ENCODE results near the gene GPC1. TPM values are rescaled to one million over a fixed set of nuclear protein-coding genes. Genes with fewer than 3 reads are reported as not detected.

Gene GPC1
- polyA plus RNA-seq, 1 of the 3 experiments (the other 2 are of a cell fraction), result 65.5 TPM

- WGBS (ENCODE audit: low lambda C conversion rate), result 100% methylated on average over 1 of the region's 18 CpGs
- Histone ChIP-seq H3K4me2 (no peak overlapping the region), H3K9me3 (no peaks in the 10 kb centered on the region), H3K9me2 (no peaks in the 10 kb centered on the region), H3K4me1 (ENCODE audit: control insufficient read depth in 1 of 2, insufficient read depth in 2 of 2, low read depth in 1 of 2, low read length in 1 of 2) (peaks cover 0 to 13% of the 10 kb centered on the region in 2 experiments; a peak in 1 of 4 replicates), H3K27me3 (ENCODE audit: insufficient read depth) (no peaks in the 10 kb centered on the region), H3K79me2 (ENCODE audit: insufficient read depth) (peaks cover 8% of the 10 kb centered on the region; the same call in 1 of the 2 replicates), H4K20me1 (ENCODE audit: insufficient read depth) (peaks cover 49% of the 10 kb centered on the region), H3K9ac (no peak overlapping the region), H3K4me3 (ENCODE audit: low read depth in 2 of 2, low read length in 1 of 2) (no peak overlapping the region), H3K36me3 (replicated peaks in 1 of 2; ENCODE audit: control insufficient read depth in 1 of 2, insufficient read depth in 2 of 2, low read length in 1 of 2) (peaks cover 0 to 16% of the 10 kb centered on the region in 2 experiments), H2AFZ (ENCODE audit: low read depth) (no peak overlapping the region), H3F3A (replicated peaks; ENCODE audit: insufficient read depth) (no peaks in the 10 kb centered on the region), H3K27ac (ENCODE audit: low read depth in 2 of 2, low read length in 1 of 2) (no peak overlapping the region)
- CTCF ChIA-PET, result interaction anchor here (0.7 to 1.8 kb wide), 5 partner anchors 20 to 692 kb away, joined by 3 to 5 read pairs (median 4); no protein-coding TSS in a partner anchor
- TF ChIP-seq, protein P1, sequence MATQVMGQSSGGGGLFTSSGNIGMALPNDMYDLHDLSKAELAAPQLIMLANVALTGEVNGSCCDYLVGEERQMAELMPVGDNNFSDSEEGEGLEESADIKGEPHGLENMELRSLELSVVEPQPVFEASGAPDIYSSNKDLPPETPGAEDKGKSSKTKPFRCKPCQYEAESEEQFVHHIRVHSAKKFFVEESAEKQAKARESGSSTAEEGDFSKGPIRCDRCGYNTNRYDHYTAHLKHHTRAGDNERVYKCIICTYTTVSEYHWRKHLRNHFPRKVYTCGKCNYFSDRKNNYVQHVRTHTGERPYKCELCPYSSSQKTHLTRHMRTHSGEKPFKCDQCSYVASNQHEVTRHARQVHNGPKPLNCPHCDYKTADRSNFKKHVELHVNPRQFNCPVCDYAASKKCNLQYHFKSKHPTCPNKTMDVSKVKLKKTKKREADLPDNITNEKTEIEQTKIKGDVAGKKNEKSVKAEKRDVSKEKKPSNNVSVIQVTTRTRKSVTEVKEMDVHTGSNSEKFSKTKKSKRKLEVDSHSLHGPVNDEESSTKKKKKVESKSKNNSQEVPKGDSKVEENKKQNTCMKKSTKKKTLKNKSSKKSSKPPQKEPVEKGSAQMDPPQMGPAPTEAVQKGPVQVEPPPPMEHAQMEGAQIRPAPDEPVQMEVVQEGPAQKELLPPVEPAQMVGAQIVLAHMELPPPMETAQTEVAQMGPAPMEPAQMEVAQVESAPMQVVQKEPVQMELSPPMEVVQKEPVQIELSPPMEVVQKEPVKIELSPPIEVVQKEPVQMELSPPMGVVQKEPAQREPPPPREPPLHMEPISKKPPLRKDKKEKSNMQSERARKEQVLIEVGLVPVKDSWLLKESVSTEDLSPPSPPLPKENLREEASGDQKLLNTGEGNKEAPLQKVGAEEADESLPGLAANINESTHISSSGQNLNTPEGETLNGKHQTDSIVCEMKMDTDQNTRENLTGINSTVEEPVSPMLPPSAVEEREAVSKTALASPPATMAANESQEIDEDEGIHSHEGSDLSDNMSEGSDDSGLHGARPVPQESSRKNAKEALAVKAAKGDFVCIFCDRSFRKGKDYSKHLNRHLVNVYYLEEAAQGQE (IDR thresholded peaks at IDR 0.05; ENCODE audit: low read depth, low read length), result no peak
- TF ChIP-seq TAF1 (IDR thresholded peaks at IDR 0.05; ENCODE audit: borderline replicate concordance, low read depth, low read length) (no peak), RCOR1 (IDR thresholded peaks at IDR 0.05; ENCODE audit: low read length) (no peak), EP300 (IDR thresholded peaks at IDR 0.05; ENCODE audit: borderline replicate concordance in 1 of 2, low read depth in 1 of 2, low read length in 1 of 2) (no peak), MXI1 (IDR thresholded peaks at IDR 0.05; ENCODE audit: low read depth, low read length) (no peak), USF1 (IDR thresholded peaks at IDR 0.05; ENCODE audit: borderline replicate concordance, low read depth) (no peak)
- no peak for DNase-seq
- POLR2A ChIA-PET, result no interaction called here
Observed at GRCh38 chr2:240458900-240459391, 23.5 kb downstream of the GPC1 start.

DNA sequence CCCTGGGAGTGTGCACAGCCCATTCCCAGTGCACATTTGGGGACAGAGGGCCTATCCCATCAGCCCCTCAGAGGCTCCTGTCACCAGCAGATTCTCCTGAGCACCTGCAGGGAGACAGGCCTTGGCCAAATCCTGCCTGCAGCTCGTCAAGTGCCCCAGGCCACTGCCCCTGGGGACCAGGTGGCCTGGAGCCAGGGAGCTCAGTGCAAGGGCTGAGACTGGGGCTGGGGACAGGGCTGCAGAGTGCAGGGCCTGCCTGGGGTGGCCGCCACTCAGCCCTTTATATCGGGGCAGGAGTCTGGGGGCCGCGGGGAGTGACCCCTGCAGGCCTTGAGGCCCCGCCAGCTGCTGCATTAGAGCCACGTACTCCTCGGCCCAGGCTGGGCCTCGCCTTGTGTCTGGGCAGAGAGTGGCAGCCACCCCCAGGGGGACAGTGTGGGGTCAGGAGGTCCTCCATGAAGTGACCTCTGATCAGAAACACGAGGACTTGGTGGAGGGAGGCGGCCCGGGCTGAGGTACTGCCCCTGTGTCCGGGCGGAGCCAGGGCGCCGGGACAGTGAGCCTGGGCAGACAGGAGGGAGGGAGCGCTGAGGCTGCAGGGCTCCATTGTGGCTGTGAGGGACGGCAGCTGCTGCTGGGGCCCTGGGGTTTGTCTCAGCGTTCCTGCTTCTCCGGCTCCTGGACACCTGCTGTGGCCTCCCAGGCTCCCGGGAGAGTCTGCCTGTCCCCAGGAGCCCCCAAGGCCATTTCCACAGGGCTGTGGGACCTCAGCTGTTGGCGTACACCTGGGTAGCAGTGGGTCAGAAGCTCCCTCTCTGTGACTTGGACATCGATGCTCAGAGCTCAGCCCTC is 24.2 kb downstream of the GPC1 start:
- DNase-seq, result no peak
- Histone ChIP-seq H3K4me1 (ENCODE audit: control insufficient read depth in 1 of 2, insufficient read depth in 2 of 2, low read depth in 1 of 2, low read length in 1 of 2) (peaks cover 0 to 7% of the 10 kb centered on the region in 2 experiments; a peak in 1 of 4 replicates), H3K9ac (no peak overlapping the region), H2AFZ (ENCODE audit: low read depth) (no peak overlapping the region), H4K20me1 (ENCODE audit: insufficient read depth) (peaks cover 42% of the 10 kb centered on the region), H3K4me2 (no peak overlapping the region), H3K9me2 (no peaks in the 10 kb centered on the region), H3K4me3 (ENCODE audit: low read depth in 2 of 2, low read length in 1 of 2) (no peak overlapping the region), H3K36me3 (replicated peaks in 1 of 2; ENCODE audit: control insufficient read depth in 1 of 2, insufficient read depth in 2 of 2, low read length in 1 of 2) (peaks cover 0 to 23% of the 10 kb centered on the region in 2 experiments), H3F3A (replicated peaks; ENCODE audit: insufficient read depth) (no peaks in the 10 kb centered on the region), H3K79me2 (ENCODE audit: insufficient read depth) (peaks cover 3% of the 10 kb centered on the region; the same call in 1 of the 2 replicates), H3K27me3 (ENCODE audit: insufficient read depth) (no peaks in the 10 kb centered on the region), H3K27ac (ENCODE audit: low read depth in 2 of 2, low read length in 1 of 2) (no peak overlapping the region), H3K9me3 (no peaks in the 10 kb centered on the region)
- TF ChIP-seq NRF1 (IDR thresholded peaks at IDR 0.05; ENCODE audit: low read depth, low read length) (no peak), RCOR1 (IDR thresholded peaks at IDR 0.05; ENCODE audit: low read length) (no peak), EZH2phosphoT487 (IDR thresholded peaks at IDR 0.05; ENCODE audit: borderline replicate concordance, low read depth) (no peak), POLR2AphosphoS5 (IDR thresholded peaks at IDR 0.05; ENCODE audit: low read depth, low read length) (no peak), GABPA (IDR thresholded peaks at IDR 0.05; ENCODE audit: low read depth) (no peak), RFX5 (IDR thresholded peaks at IDR 0.05; ENCODE audit: low read length) (no peak), NFIC (IDR thresholded peaks at IDR 0.05; ENCODE audit: borderline replicate concordance) (no peak), ELF1 (IDR thresholded peaks at IDR 0.05) (no peak), JUND (IDR thresholded peaks at IDR 0.05) (no peak), SMC3 (IDR thresholded peaks at IDR 0.05; ENCODE audit: low read depth, low read length) (no peak), USF1 (IDR thresholded peaks at IDR 0.05; ENCODE audit: borderline replicate concordance, low read depth) (no peak), FOXM1 (IDR thresholded peaks at IDR 0.05; ENCODE audit: low read depth) (no peak), TEAD4 (IDR thresholded peaks at IDR 0.05; ENCODE audit: borderline replicate concordance, insufficient read depth) (no peak), CHD2 (IDR thresholded peaks at IDR 0.05; ENCODE audit: low read length, partially characterized antibody) (no peak)
- ChIA-PET CTCF (interaction anchor here (1.0 to 1.8 kb wide), 5 partner anchors 9 to 227 kb away, joined by 3 to 5 read pairs (median 3); no protein-coding TSS in a partner anchor), POLR2A (no interaction called here)
- WGBS (ENCODE audit: low lambda C conversion rate), result 99% methylated on average over 9 of the region's 23 CpGs

Measured in SK-N-SH (cell line).